Measurements from ENCODE around the gene DENND5B.

The DENND5B gene

DNA sequence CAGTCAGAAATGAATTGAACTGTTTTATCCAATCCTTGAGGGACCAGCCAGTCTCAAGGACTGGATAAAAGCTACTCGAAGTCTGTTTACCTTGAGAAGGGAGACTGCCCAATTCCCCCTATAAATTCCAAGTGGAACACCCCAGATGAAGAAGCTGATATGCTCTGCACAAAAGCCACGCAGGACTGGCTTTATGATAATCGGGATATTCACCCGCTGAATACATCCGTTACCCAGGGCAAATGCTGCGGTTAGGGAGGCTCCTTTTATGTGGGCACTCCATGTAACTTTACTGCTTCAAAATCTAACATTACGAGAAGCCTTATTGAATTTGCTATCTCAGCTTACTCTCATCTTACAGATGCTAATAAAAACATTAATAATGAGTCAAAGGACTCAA, 119.1 kb downstream of the DENND5B start:
- no peak for TF ChIP-seq POLR2AphosphoS5 (IDR thresholded peaks at IDR 0.05; ENCODE audit: low read depth, low read length)
- TF ChIP-seq FOXP2 (optimal IDR thresholded peaks at IDR 0.05; ENCODE audit: borderline replicate concordance, extremely low read depth, extremely low read length, insufficient read depth), result no peak
- TF ChIP-seq TAF1 (IDR thresholded peaks at IDR 0.05; ENCODE audit: borderline replicate concordance, insufficient read depth, low read length), result no peak
- TF ChIP-seq, protein P1, sequence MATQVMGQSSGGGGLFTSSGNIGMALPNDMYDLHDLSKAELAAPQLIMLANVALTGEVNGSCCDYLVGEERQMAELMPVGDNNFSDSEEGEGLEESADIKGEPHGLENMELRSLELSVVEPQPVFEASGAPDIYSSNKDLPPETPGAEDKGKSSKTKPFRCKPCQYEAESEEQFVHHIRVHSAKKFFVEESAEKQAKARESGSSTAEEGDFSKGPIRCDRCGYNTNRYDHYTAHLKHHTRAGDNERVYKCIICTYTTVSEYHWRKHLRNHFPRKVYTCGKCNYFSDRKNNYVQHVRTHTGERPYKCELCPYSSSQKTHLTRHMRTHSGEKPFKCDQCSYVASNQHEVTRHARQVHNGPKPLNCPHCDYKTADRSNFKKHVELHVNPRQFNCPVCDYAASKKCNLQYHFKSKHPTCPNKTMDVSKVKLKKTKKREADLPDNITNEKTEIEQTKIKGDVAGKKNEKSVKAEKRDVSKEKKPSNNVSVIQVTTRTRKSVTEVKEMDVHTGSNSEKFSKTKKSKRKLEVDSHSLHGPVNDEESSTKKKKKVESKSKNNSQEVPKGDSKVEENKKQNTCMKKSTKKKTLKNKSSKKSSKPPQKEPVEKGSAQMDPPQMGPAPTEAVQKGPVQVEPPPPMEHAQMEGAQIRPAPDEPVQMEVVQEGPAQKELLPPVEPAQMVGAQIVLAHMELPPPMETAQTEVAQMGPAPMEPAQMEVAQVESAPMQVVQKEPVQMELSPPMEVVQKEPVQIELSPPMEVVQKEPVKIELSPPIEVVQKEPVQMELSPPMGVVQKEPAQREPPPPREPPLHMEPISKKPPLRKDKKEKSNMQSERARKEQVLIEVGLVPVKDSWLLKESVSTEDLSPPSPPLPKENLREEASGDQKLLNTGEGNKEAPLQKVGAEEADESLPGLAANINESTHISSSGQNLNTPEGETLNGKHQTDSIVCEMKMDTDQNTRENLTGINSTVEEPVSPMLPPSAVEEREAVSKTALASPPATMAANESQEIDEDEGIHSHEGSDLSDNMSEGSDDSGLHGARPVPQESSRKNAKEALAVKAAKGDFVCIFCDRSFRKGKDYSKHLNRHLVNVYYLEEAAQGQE (IDR thresholded peaks at IDR 0.05; ENCODE audit: insufficient read depth in 1 of 2, low read depth in 2 of 2, low read length in 2 of 2), result no peak
- TF ChIP-seq SIN3A (IDR thresholded peaks at IDR 0.05; ENCODE audit: borderline replicate concordance, insufficient read depth, low read length), result no peak

- TF ChIP-seq TAF1 (IDR thresholded peaks at IDR 0.05; ENCODE audit: borderline replicate concordance, insufficient read depth, low read length) (no peak), POLR2AphosphoS5 (IDR thresholded peaks at IDR 0.05; ENCODE audit: low read depth, low read length) (no peak), SIN3A (IDR thresholded peaks at IDR 0.05; ENCODE audit: borderline replicate concordance, insufficient read depth, low read length) (no peak), FOXP2 (optimal IDR thresholded peaks at IDR 0.05; ENCODE audit: borderline replicate concordance, extremely low read depth, extremely low read length, insufficient read depth) (no peak)
- TF ChIP-seq, protein P1 (IDR thresholded peaks at IDR 0.05; ENCODE audit: insufficient read depth in 1 of 2, low read depth in 2 of 2, low read length in 2 of 2), result no peak
Observed at GRCh38 chr12:31471051-31471450, 119.9 kb downstream of the DENND5B start.

- TF ChIP-seq FOXP2 (optimal IDR thresholded peaks at IDR 0.05; ENCODE audit: borderline replicate concordance, extremely low read depth, extremely low read length, insufficient read depth) (no peak), TAF1 (IDR thresholded peaks at IDR 0.05; ENCODE audit: borderline replicate concordance, insufficient read depth, low read length) (no peak)
- TF ChIP-seq, protein P1 (IDR thresholded peaks at IDR 0.05; ENCODE audit: insufficient read depth in 1 of 2, low read depth in 2 of 2, low read length in 2 of 2), result no peak
Observed at GRCh38 chr12:31470459-31470858, 120.5 kb downstream of the DENND5B start.

DNA sequence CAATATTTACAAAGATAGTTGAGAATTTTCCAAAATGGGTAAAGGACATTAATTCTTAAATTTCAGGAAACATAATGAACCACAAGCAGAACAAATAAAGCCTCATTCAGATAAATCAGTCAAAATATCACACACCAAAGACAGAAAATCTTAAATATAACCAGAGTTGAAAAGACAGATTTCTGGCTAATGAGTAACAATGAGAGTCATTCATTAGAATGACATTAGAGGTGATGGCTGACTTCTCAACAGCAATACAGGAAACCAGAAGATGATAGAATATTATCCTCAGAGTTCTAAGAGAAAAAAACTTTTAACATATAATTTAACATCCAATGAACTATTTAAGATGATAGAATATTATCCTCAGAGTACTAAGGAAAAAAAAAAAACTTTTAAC, 124.2 kb downstream of the DENND5B start:
- TF ChIP-seq, protein P1 (IDR thresholded peaks at IDR 0.05; ENCODE audit: insufficient read depth in 1 of 2, low read depth in 2 of 2, low read length in 2 of 2), result no peak
- TF ChIP-seq POLR2AphosphoS5 (IDR thresholded peaks at IDR 0.05; ENCODE audit: low read depth, low read length), result no peak
- TF ChIP-seq SIN3A (IDR thresholded peaks at IDR 0.05; ENCODE audit: borderline replicate concordance, insufficient read depth, low read length), result no peak

DNA sequence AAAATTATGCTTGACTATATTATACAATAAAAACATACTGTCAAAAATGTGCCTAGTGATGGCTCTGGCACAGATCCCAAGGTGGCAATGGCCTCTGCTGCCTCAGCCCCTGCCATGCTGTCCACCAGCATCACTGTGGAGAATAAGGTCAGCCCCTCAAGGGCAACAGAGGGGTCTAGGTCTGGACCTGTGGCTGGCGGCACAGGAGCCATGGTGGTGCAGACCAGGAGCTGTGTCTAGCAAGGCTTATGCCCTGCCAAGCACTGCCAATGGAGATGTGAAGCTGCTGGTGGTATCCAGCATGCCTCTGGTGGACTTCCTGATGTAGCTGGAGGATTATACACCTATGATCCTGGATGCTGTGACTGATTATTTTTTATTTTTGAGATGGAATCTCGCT, 125.9 kb downstream of the DENND5B start:
- TF ChIP-seq TAF1 (IDR thresholded peaks at IDR 0.05; ENCODE audit: borderline replicate concordance, insufficient read depth, low read length) (no peak), SIN3A (IDR thresholded peaks at IDR 0.05; ENCODE audit: borderline replicate concordance, insufficient read depth, low read length) (no peak), FOXP2 (optimal IDR thresholded peaks at IDR 0.05; ENCODE audit: borderline replicate concordance, extremely low read depth, extremely low read length, insufficient read depth) (no peak), POLR2AphosphoS5 (IDR thresholded peaks at IDR 0.05; ENCODE audit: low read depth, low read length) (no peak)
- TF ChIP-seq, protein P1 (IDR thresholded peaks at IDR 0.05; ENCODE audit: insufficient read depth in 1 of 2, low read depth in 2 of 2, low read length in 2 of 2), result no peak

Measured in PFSK-1 (cell line).